Glutamatergic neuron (in vitro differentiated cells): ENCODE data around the gene GDPD5. TPM values are rescaled to one million over a fixed set of nuclear protein-coding genes. Genes with fewer than 3 reads are reported as not detected.

ENCODE experiments used
- DNase-seq: peaks from one replicate; pipeline ENCODE4 v3.0.0; 2022
- H3K27ac Mint-ChIP-seq: one replicate; pipeline ENCODE4 v1.8.0; 2020; ENCODE audit warnings: mild to moderate bottlenecking, mixed read lengths, inconsistent platforms; ENCODE audit not compliant: unreplicated experiment
- H3K27me3 Mint-ChIP-seq: one replicate; pipeline ENCODE4 v1.8.0; 2020; ENCODE audit warnings: mild to moderate bottlenecking, moderate library complexity, mixed read lengths, inconsistent platforms; ENCODE audit not compliant: unreplicated experiment
- H3K36me3 Mint-ChIP-seq: one replicate; pipeline ENCODE4 v1.8.0; 2020; ENCODE audit warnings: mild to moderate bottlenecking, mixed read lengths, inconsistent platforms; ENCODE audit not compliant: unreplicated experiment
- H3K4me1 Mint-ChIP-seq: one replicate; pipeline ENCODE4 v1.8.0; 2020; ENCODE audit warnings: mild to moderate bottlenecking, low read depth, mixed read lengths, inconsistent platforms; ENCODE audit not compliant: unreplicated experiment
- H3K4me3 Mint-ChIP-seq: one replicate; pipeline ENCODE4 v1.8.0; 2020; ENCODE audit warnings: mild to moderate bottlenecking, mixed read lengths, inconsistent platforms; ENCODE audit not compliant: unreplicated experiment
- H3K9me3 Mint-ChIP-seq: one replicate; pipeline ENCODE4 v1.8.0; 2020; ENCODE audit warnings: mild to moderate bottlenecking, moderate library complexity, mixed read lengths, inconsistent platforms; ENCODE audit not compliant: unreplicated experiment
- CTCF ChIP-seq: fragments of 200-600 bp; sonication (generic); IDR thresholded peaks from one replicate; pipeline ENCODE4 v1.5.0; 2021; ENCODE audit not compliant: partially characterized antibody, unreplicated experiment
- total RNA-seq: library from RNA; stranded (reverse); fragmentation: NEBNext Ultra II Directional; extraction: Animal tissue kit (Norgen Biotek cat#: 25700); gene quantifications from one replicate; pipeline ENCODE4 v1.2.1, GENCODE V29; 2021; ENCODE audit not compliant: unreplicated experiment

Gene GDPD5
- total RNA-seq, 1 donor from 2014 or later = 147 TPM

- Mint-ChIP-seq H3K9me3 (no peaks in the 10 kb centered on the region), H3K27ac (no peak overlapping the region), H3K36me3 (no peaks in the 10 kb centered on the region), H3K4me1 (peaks cover under 1% of the 10 kb centered on the region), H3K4me3 (no peak overlapping the region), H3K27me3 (peaks cover 10% of the 10 kb centered on the region)
- no peak for DNase-seq
- TF ChIP-seq CTCF = no peak
Observed at GRCh38 chr11:75462117-75462653, 63.6 kb downstream of the GDPD5 start.

GRCh38 chr11:75461151-75461550 is 64.6 kb downstream of the GDPD5 start:
- H3K4me1 Mint-ChIP-seq = no peaks in the 10 kb centered on the region
- peaks cover 7% of the 10 kb centered on the region for H3K27me3 Mint-ChIP-seq
- TF ChIP-seq CTCF = no peak
- no peak overlapping the region for H3K27ac Mint-ChIP-seq
- H3K36me3 Mint-ChIP-seq = no peaks in the 10 kb centered on the region
- no peak for DNase-seq
- H3K4me3 Mint-ChIP-seq = no peak overlapping the region
- H3K9me3 Mint-ChIP-seq = no peaks in the 10 kb centered on the region

GRCh38 chr11:75456596-75457183 is 69.1 kb downstream of the GDPD5 start:
- Mint-ChIP-seq H3K36me3 (no peaks in the 10 kb centered on the region), H3K27me3 (peaks cover 4% of the 10 kb centered on the region), H3K27ac (no peak overlapping the region), H3K4me3 (no peak overlapping the region), H3K9me3 (no peaks in the 10 kb centered on the region), H3K4me1 (peaks cover 9% of the 10 kb centered on the region)
- DNase-seq = no peak
- no peak for TF ChIP-seq CTCF

- peaks cover 6% of the 10 kb centered on the region for H3K27me3 Mint-ChIP-seq
- H3K27ac Mint-ChIP-seq = no peak overlapping the region
- no peak for TF ChIP-seq CTCF
- no peak overlapping the region for H3K4me3 Mint-ChIP-seq
- H3K9me3 Mint-ChIP-seq = no peaks in the 10 kb centered on the region
- H3K4me1 Mint-ChIP-seq = peaks cover 9% of the 10 kb centered on the region
- no peak for DNase-seq
- H3K36me3 Mint-ChIP-seq = no peaks in the 10 kb centered on the region
Observed at GRCh38 chr11:75454987-75455386, 70.8 kb downstream of the GDPD5 start.

- no peak for DNase-seq
- Mint-ChIP-seq H3K27me3 (peaks cover 4% of the 10 kb centered on the region), H3K27ac (no peak overlapping the region), H3K4me3 (no peak overlapping the region), H3K36me3 (no peaks in the 10 kb centered on the region), H3K4me1 (peaks cover 9% of the 10 kb centered on the region), H3K9me3 (no peaks in the 10 kb centered on the region)
- no peak for TF ChIP-seq CTCF
Observed at GRCh38 chr11:75453916-75454655, 71.7 kb downstream of the GDPD5 start.
